HG03039 (cell line): ENCODE data around the gene OR4D2.
A peak's percentile ranks its signal among the peaks of the same experiment; 100 is the strongest.

Source experiments
- ATAC-seq: cut with Tn5 transposase; IDR thresholded peaks from one replicate; pipeline ENCODE4 v1.9.1; 2021; ENCODE audit warnings: mild to moderate bottlenecking, moderate library complexity; ENCODE audit not compliant: unreplicated experiment

OR4D2 gene

DNA sequence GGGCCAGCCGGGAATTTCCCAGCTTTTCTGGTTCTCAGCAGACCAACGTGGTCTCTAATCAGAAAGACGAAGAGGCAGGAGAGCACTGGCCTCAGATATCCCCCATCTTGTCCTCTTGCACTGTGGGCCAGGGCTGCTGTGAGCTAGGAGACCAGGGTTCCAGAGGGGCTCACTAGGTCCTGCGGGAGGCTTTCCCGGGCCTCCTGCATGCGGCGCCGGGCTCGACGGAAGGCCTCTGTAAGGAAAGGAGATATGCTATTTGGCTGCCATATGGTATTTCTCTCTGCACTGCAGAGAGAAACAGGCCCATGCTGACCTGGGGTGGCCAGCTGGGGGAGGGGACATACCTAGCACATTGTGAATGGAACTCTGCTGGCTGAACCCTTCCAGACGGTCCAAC, 39.2 kb downstream of the OR4D2 start:
- ATAC-seq, result no peak

DNA sequence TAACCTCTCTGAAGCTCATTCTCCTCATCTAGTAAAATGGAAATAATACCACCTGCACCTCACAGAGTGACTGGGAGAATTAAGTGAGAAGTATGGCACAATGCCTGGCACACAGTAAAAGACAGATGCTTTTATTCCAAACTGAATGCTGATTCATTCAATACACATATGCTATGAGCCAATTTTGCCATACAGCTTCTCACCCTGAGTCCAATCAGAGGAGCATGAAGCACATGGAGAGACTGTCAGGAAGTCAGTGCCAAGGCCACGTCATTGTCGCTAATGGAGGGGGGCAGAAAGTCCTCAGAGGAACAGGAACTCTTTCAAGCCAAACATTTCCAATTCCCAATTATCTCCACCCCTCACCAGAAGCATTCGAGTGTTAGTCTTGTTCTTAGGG, 40.7 kb downstream of the OR4D2 start:
- no peak for ATAC-seq

DNA sequence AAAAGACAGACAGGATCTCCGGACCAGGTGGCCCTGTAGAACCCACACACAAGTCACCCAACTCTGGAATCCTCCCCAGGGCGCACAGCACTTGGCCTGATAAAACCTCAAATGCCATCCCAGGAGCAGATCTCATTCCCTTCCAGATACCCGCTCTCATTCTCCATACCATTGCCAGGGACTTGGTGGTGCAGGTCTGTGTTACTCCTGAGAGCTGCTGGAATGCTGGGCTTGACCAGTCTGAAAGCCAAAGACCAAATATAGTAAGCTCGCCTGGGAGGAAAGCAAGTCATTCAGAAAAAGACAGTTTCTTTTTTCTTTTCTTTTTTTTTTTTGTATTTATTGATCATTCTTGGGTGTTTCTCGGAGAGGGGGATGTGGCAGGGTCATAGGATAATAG, 41.6 kb downstream of the OR4D2 start:
- no peak for ATAC-seq

DNA sequence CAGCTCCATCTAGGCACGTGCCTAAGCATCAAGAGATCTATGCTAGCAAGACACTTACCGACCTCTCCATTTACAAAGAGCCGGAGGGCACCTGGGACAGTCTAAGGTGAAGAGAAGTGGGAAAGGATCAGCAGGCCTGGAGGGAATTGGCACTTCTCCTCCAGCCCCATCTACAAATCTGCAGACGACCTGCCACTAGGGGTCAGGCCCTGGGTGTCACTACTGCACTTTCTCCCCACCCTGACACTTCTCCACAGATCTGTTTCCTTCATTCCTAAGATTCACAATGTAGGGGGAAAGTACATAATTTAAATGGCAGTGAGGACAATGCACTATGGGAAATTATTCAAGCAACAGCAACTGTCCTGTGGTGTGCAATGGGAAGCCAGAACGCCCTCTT, 44.1 kb downstream of the OR4D2 start:
- ATAC-seq, result no peak

DNA sequence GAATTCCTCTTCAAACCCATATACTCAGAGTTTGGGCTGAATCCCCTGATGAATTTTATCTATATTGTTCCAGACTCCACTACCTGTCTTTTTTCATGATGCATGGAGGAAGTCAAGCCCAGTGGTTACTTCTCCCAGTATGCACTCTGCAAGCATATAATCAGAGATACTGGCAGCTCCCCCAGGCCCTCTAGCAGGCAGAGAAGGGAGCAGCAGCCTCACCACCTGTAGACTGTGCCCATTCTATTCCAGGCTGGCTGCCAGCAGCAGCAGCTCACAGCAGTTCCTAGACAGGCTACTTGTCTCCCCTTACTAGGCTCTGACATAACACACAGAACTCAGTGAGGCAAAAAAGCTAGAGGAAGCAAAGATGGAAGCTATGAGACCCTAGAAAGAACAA, 48.9 kb downstream of the OR4D2 start:
- ATAC-seq, result no peak

DNA sequence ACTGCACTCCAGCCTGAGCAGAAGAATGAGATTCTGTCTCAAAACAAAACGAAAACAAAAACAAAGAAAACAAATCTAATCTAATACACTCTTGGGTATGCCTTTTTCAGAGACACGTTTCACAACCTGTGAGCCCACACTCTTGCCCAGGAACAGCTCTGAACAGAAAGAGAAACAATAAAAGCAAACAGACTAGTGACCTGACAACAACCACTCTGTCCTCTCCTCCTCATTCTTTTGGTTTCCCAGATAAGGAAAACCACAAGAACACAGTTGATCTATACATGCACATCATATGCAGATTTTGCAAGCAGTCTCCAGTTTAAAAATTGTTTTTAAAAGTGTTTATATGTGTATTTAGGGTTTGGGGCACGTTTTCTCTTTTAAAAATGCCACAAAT, 51.0 kb downstream of the OR4D2 start:
- ATAC-seq, result no peak

DNA sequence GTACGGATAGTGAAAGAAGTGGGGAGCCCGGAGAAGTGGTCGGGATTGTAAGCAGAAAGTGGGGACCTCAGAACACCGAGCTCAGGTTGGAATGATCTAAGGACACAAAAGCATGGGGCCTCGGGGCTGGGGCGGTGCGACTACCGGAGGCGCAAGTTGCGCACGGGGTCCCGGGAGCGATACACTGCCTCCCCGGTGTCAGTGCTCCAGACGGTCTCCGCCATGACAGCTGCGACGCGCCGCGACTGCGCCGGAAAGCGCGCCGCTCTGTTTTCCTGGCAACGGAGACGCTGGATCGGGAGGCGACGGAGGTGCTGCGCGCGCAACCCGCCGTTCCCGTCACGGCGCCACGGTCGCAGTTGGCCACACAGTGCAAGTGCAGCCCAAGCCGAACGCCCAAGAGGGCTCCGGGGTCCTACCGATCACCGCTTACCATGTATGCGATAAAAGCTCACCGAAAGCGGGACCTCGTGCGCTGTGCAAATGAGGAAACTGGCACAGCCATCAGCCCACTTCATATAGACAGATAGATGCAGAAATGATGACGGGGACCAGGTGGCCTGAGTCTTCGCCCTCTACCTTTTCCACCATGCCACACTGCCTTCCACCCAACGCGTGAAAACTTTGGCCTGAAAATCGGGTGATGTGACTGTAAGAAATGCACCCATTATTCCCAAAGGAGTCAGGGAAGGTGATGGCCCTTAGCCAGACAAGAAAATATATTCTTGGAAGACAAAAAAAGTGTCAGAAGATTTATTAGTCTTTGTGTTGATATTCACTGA, 52.4 kb downstream of the OR4D2 start, which contains the start of gene MKS1:
Gene MKS1 (minus strand): TSS at position 249 of the 782 bp plus-strand sequence. CDS start 25 bp downstream, at position 224.
- ATAC-seq, result peak; percentile 88

DNA sequence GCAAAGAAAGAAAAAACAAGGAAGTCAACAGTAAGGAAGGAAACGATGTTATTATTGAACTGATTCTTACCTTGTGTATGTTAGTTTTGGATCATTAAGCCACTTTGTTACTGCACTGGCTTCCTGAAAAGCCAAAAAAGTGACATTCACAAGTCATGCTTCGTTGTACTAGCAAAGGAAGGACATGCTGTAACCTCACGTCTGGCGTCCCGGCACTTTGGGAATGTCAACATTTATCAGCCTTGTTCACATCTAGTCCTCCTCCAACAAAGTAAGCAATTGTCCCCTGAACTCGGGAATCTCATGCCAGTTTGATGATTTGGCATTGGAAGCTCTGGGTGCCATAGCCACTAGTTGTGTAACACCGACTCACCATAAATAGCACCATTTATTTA, 53.0 kb downstream of the OR4D2 start:
- ATAC-seq, result no peak
